GM19238 (cell line): ENCODE measurements around the gene KCNIP4.
"Not testable (repeated sequence)": the region's sequence is repeated elsewhere in the genome, so short reads cannot be mapped to it uniquely, and the experiment has no call there.

Experiments
- DNase-seq: peaks from one replicate; pipeline ENCODE4 v3.0.0; 2011; ENCODE audit warnings: low spot score; ENCODE audit not compliant: insufficient read length

KCNIP4 gene

GRCh38 chr4:21948347-21949072, at the start of gene KCNIP4:
TSS of gene KCNIP4 (minus strand) at chr4:21948772.
- DNase-seq, result no peak

- DNase-seq, result not testable (repeated sequence)
Measured at GRCh38 chr4:21996618-21997017, 48.0 kb upstream of the KCNIP4 start.

GRCh38 chr4:21992330-21992729, 43.8 kb upstream of the KCNIP4 start:
- no peak for DNase-seq

- no peak for DNase-seq
Measured at GRCh38 chr4:21991562-21991961, 43.0 kb upstream of the KCNIP4 start.

- no peak for DNase-seq
Measured at GRCh38 chr4:21991050-21991449, 42.5 kb upstream of the KCNIP4 start.

- DNase-seq, result no peak
Measured at GRCh38 chr4:21989351-21989750, 40.8 kb upstream of the KCNIP4 start.

GRCh38 chr4:21986307-21986706, 37.7 kb upstream of the KCNIP4 start:
- no peak for DNase-seq

- DNase-seq, result no peak
Measured at GRCh38 chr4:21982087-21982486, 33.5 kb upstream of the KCNIP4 start.

GRCh38 chr4:21979196-21979595, 30.6 kb upstream of the KCNIP4 start:
- no peak for DNase-seq

GRCh38 chr4:21976166-21976565, 27.6 kb upstream of the KCNIP4 start:
- DNase-seq, result no peak

- DNase-seq, result no peak
Measured at GRCh38 chr4:21973850-21974249, 25.3 kb upstream of the KCNIP4 start.

GRCh38 chr4:21964762-21965319, 16.3 kb upstream of the KCNIP4 start:
- no peak for DNase-seq

GRCh38 chr4:21962691-21963090, 14.1 kb upstream of the KCNIP4 start:
- no peak for DNase-seq

- DNase-seq, result no peak
Measured at GRCh38 chr4:21960793-21961192, 12.2 kb upstream of the KCNIP4 start.

- no peak for DNase-seq
Measured at GRCh38 chr4:21954916-21955315, 6.3 kb upstream of the KCNIP4 start.

GRCh38 chr4:21953653-21954052, 5.1 kb upstream of the KCNIP4 start:
- DNase-seq, result no peak

- DNase-seq, result no peak
Measured at GRCh38 chr4:21952549-21952948, 4.0 kb upstream of the KCNIP4 start.

GRCh38 chr4:21949073-21949457, 493 bp upstream of the KCNIP4 start:
- no peak for DNase-seq

- no peak for DNase-seq
Measured at GRCh38 chr4:21947791-21948346, 703 bp downstream of the KCNIP4 start.

GRCh38 chr4:21946858-21947257, 1.7 kb downstream of the KCNIP4 start:
- DNase-seq, result no peak

GRCh38 chr4:21921526-21922180, 26.9 kb downstream of the KCNIP4 start:
- DNase-seq, result no peak

- no peak for DNase-seq
Measured at GRCh38 chr4:21915761-21916160, 32.8 kb downstream of the KCNIP4 start.
